SK-N-SH (cell line): ENCODE results near the gene NECAB2. TPM values are rescaled to one million over a fixed set of nuclear protein-coding genes. Genes with fewer than 3 reads are reported as not detected.

Source experiments
- CTCF ChIA-PET: fragments of 300-600, 350-600 bp; formaldehyde crosslinking; extraction: SDS; loops from one replicate; lab custom pipeline; 2021; lab: Yijun Ruan, JAX
- POLR2A ChIA-PET: fragments of 350-600 bp; sonication (Branson Sonifier 250); formaldehyde crosslinking; extraction: SDS; loops from one replicate; lab custom pipeline; 2020; ENCODE audit warnings: antibody characterized with exemption, inconsistent platforms; lab: Yijun Ruan, JAX
- DNase-seq: peaks from one replicate; pipeline ENCODE4 v3.0.0; 2012
- H2AFZ ChIP-seq: fragments of 200-600 bp; sonication (generic); 2 replicates; pipeline ENCODE4 v1.8.1; 2016; ENCODE audit warnings: antibody characterized with exemption, mild to moderate bottlenecking, low read depth
- H3F3A ChIP-seq: fragments of 200-600 bp; sonication (generic); replicated peaks from 2 replicates; pipeline ENCODE3; 2016; ENCODE audit warnings: antibody characterized with exemption, mild to moderate bottlenecking; ENCODE audit not compliant: insufficient read depth
- H3K27ac ChIP-seq, 2 experiments: fragments of 200-500 bp in 1 of 2; fragments of 200-600 bp in 1 of 2; sonication (Bioruptor generic) in 1 of 2; sonication (generic), shearing (Covaris generic) in 1 of 2; 2 replicates each; pipeline versions ENCODE4 v1.5.1 to v1.6.1; 2014 to 2016; ENCODE audit warnings: low read depth in 2 of 2, inconsistent platforms in 1 of 2, low read length in 1 of 2, mild to moderate bottlenecking in 1 of 2, mixed read lengths in 1 of 2
- H3K27me3 ChIP-seq: fragments of 200-600 bp; sonication (generic), shearing (Covaris generic); 2 replicates; pipeline ENCODE4 v1.6.1; 2016; ENCODE audit warnings: mixed run types; ENCODE audit not compliant: insufficient read depth
- H3K36me3 ChIP-seq, 2 experiments: fragments of 200-500 bp in 1 of 2; fragments of 200-600 bp in 1 of 2; sonication (Bioruptor generic) in 1 of 2; sonication (generic) in 1 of 2; replicated peaks in 1 of 2; 2 replicates each; pipeline versions ENCODE3 to v1.5.1; 2014 to 2016; ENCODE audit warnings: low read length in 1 of 2, mild to moderate bottlenecking in 1 of 2; ENCODE audit not compliant: insufficient read depth in 2 of 2, control insufficient read depth in 1 of 2
- H3K4me1 ChIP-seq, 2 experiments: fragments of 200-500 bp in 1 of 2; fragments of 200-600 bp in 1 of 2; sonication (Bioruptor generic) in 1 of 2; sonication (generic), shearing (Covaris generic) in 1 of 2; 2 replicates each; pipeline versions ENCODE4 v1.5.1 to v1.6.1; 2014 to 2016; ENCODE audit warnings: low read depth in 1 of 2, low read length in 1 of 2, mixed run types in 1 of 2; ENCODE audit not compliant: insufficient read depth in 2 of 2, control insufficient read depth in 1 of 2
- H3K4me2 ChIP-seq: fragments of 200-600 bp; sonication (generic), shearing (Covaris generic); 2 replicates; pipeline ENCODE4 v1.6.1; 2017; ENCODE audit warnings: mixed run types
- H3K4me3 ChIP-seq, 2 experiments: fragments of 200-500 bp in 1 of 2; fragments of 200-600 bp in 1 of 2; sonication (Bioruptor generic) in 1 of 2; sonication (generic), shearing (Covaris generic) in 1 of 2; 2 replicates each; pipeline versions ENCODE4 v1.5.1 to v1.8.1; 2014 to 2016; ENCODE audit warnings: low read depth in 2 of 2, inconsistent platforms in 1 of 2, low read length in 1 of 2, mild to moderate bottlenecking in 1 of 2, mixed read lengths in 1 of 2, moderate library complexity in 1 of 2
- H3K79me2 ChIP-seq: fragments of 200-600 bp; sonication (generic); 2 replicates; pipeline ENCODE4 v1.8.1; 2017; ENCODE audit warnings: mild to moderate bottlenecking; ENCODE audit not compliant: insufficient read depth
- H3K9ac ChIP-seq: fragments of 200-600 bp; sonication (generic); 2 replicates; pipeline ENCODE4 v1.6.1; 2017; ENCODE audit warnings: mixed run types
- H3K9me2 ChIP-seq: fragments of 200-600 bp; sonication (generic); 2 replicates; pipeline ENCODE4 v1.6.1; 2017; ENCODE audit warnings: mixed run types
- H3K9me3 ChIP-seq: fragments of 200-600 bp; sonication (generic); 2 replicates; pipeline ENCODE4 v1.6.1; 2017; ENCODE audit warnings: mixed run types, mild to moderate bottlenecking, moderate library complexity
- H4K20me1 ChIP-seq: fragments of 200-600 bp; sonication (generic); 2 replicates; pipeline ENCODE4 v1.6.1; 2017; ENCODE audit warnings: mild to moderate bottlenecking, mixed run types; ENCODE audit not compliant: insufficient read depth
- CHD2 ChIP-seq: fragments of 150-350 bp; IDR thresholded peaks from 2 replicates; pipeline ENCODE4 v1.6.1; 2018; ENCODE audit warnings: low read length; ENCODE audit not compliant: partially characterized antibody
- CTCF ChIP-seq: fragments of 200-600 bp; sonication (generic); IDR thresholded peaks from 2 replicates; pipeline ENCODE4 v1.6.1; 2017; ENCODE audit warnings: antibody characterized with exemption, mild to moderate bottlenecking, moderate library complexity
- EP300 ChIP-seq, 2 experiments: IDR thresholded peaks; 2 replicates each; pipeline versions ENCODE4 v1.4.0 to v1.6.1; 2012; ENCODE audit warnings: borderline replicate concordance in 1 of 2, low read depth in 1 of 2, low read length in 1 of 2
- FOXM1 ChIP-seq: IDR thresholded peaks from 2 replicates; pipeline ENCODE4 v1.4.0; 2012; ENCODE audit warnings: low read depth, mild to moderate bottlenecking
- GABPA ChIP-seq: IDR thresholded peaks from 2 replicates; pipeline ENCODE4 v1.4.0; 2012; ENCODE audit warnings: low read depth, mild to moderate bottlenecking
- GATA2 ChIP-seq: sonication (generic); formaldehyde crosslinking; IDR thresholded peaks from 2 replicates; pipeline ENCODE4 v1.5.0; 2020; ENCODE audit warnings: mild to moderate bottlenecking, missing genetic modification reagents
- JUND ChIP-seq: IDR thresholded peaks from 2 replicates; pipeline ENCODE4 v1.4.0; 2012
- NFIC ChIP-seq: IDR thresholded peaks from 2 replicates; pipeline ENCODE4 v1.4.0; 2012; ENCODE audit warnings: borderline replicate concordance
- RAD21 ChIP-seq: IDR thresholded peaks from 2 replicates; pipeline ENCODE4 v1.6.1; 2012; ENCODE audit warnings: mild to moderate bottlenecking, low read length
- RXRA ChIP-seq: IDR thresholded peaks from 2 replicates; pipeline ENCODE4 v1.4.0; 2012; ENCODE audit warnings: low read depth, mild to moderate bottlenecking, borderline replicate concordance
- SIN3A ChIP-seq: IDR thresholded peaks from 2 replicates; pipeline ENCODE4 v1.6.1; 2012; ENCODE audit warnings: low read depth, mild to moderate bottlenecking, low read length, moderate library complexity, borderline replicate concordance
- SMC3 ChIP-seq: IDR thresholded peaks from 2 replicates; pipeline ENCODE4 v1.6.1; 2012; ENCODE audit warnings: low read depth, low read length, improper control_type of control experiment
- TEAD4 ChIP-seq: IDR thresholded peaks from 2 replicates; pipeline ENCODE4 v1.4.0; 2012; ENCODE audit warnings: mild to moderate bottlenecking, borderline replicate concordance; ENCODE audit not compliant: insufficient read depth
- USF2 ChIP-seq: fragments of 150-350 bp; IDR thresholded peaks from 2 replicates; pipeline ENCODE4 v1.6.1; 2017; ENCODE audit warnings: antibody characterized with exemption, low read length, low read depth, borderline replicate concordance
- WGBS: methylation state at CpG from one replicate; pipeline ENCODE4 v1.1.6; 2017; ENCODE audit warnings: low lambda C conversion rate; 5-methylcytosine and 5-hydroxymethylcytosine counted together
- polyA plus RNA-seq, 3 experiments: library from polyadenylated mRNA; depleted of rRNA; stranded (reverse); fragments of >200 nt; gene quantifications; 2 replicates each; pipeline ENCODE4 v1.2.3, GENCODE V29; 2012

Gene NECAB2
- polyA plus RNA-seq, 1 of the 3 experiments (the other 2 are of a cell fraction): 0.58 TPM

- no peak for TF ChIP-seq GATA2 (CRISPR knock-in tag)
- TF ChIP-seq RXRA: no peak
- no peak for TF ChIP-seq GABPA
These were observed 12.6 kb upstream of the NECAB2 start (continued) for GRCh38 chr16:83955218-83956130.

DNA sequence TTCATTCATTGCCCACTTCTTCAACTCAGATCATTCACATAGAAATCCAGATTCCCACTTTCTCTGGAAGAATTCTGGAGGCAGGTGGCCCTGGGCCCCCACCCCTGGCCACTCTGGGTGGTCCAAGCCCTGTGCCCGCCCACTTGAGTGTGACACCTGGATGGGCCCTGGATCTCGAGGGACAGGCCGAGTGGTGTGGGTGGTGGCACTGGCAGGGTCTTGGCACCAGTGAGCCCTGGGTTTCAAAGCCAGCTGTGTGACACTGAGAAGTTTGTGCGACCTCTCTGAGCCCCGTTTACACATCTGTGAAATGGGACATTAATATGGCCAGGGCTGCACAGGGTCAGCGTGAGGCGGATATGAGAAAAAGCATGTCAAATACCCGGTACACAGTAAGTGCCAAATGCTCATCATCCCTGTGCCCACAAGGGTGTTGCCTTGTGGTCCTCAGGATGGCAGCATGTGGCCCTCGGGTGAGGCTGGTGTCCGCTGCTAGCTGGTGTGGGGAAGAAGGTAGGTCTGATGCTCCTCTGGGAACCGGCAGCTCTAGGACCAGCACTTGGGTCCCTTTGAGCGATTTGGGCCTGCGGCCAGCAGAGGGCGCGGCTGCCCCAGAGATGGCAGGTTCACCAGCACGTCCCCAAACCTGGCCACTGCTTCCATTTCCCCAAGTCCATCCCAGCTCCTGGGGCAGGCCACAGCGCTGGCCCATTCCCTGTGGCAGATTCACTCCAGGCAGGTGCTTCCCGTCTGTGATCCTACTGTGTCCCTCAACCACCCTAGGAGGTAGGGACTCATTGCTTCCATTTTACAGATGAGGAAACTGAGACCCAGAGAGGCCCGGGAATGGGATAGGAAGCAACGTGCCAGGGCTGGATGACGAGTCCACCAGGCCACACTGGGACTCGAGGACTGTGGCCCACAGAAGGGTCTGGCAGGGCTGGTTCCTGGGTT is 11.4 kb upstream of the NECAB2 start:
- no peaks in the 10 kb centered on the region for H3K9me2 ChIP-seq
- ChIA-PET POLR2A (interaction anchor here (1.1 kb wide), 1 partner anchor 160 kb away, joined by 3 read pairs; the partner anchor contains the start of gene MBTPS1), CTCF (interaction anchor here (0.6 to 14.6 kb wide), 68 partner anchors 9 to 1014 kb away, joined by 3 to 470 read pairs (median 5); partner anchors contain the start of genes DNAAF1, HSDL1, NECAB2 and SLC38A8)
- peaks cover 11% of the 10 kb centered on the region; the same call in 1 of the 2 replicates for H4K20me1 ChIP-seq
- peaks cover 3% of the 10 kb centered on the region for H3F3A ChIP-seq
- no peak overlapping the region for H3K27ac ChIP-seq
- peak overlapping the region in 1 of 2 experiments; percentile 47; a peak in 1 of 4 replicates for H3K4me3 ChIP-seq
- H3K4me1 ChIP-seq: peaks cover 9 to 31% of the 10 kb centered on the region in 2 experiments; a peak in 2 of 4 replicates
- TF ChIP-seq USF2 (no peak), EP300 (IDR thresholded peaks at IDR 0.05; ENCODE audit: borderline replicate concordance in 1 of 2, low read depth in 1 of 2, low read length in 1 of 2) (no peak), SMC3 (peak; percentile 88), FOXM1 (no peak), CHD2 (no peak), NFIC (no peak), JUND (no peak), TEAD4 (no peak), RAD21 (peak; percentile 94), SIN3A (no peak), GATA2 (CRISPR knock-in tag) (no peak), CTCF (peak; percentile 91)
- no peaks in the 10 kb centered on the region for H3K79me2 ChIP-seq
- H3K4me2 ChIP-seq: no peak overlapping the region
- H3K36me3 ChIP-seq: peaks cover 4 to 9% of the 10 kb centered on the region in 2 experiments
- no peak overlapping the region for H2AFZ ChIP-seq
- H3K9me3 ChIP-seq: no peaks in the 10 kb centered on the region
- H3K9ac ChIP-seq: no peak overlapping the region
- H3K27me3 ChIP-seq: no peaks in the 10 kb centered on the region
- DNase-seq: peak; percentile 88
- 47% methylated on average over 20 of the region's 22 CpGs for WGBS
